GM19239 (cell line): ENCODE measurements around the gene TMEM19.

Source experiments
- DNase-seq: peaks from one replicate; pipeline ENCODE4 v3.0.0; 2011; ENCODE audit warnings: low spot score; ENCODE audit not compliant: insufficient read length
- FAIRE-seq: peaks from 2 replicates; lab custom pipeline; 2011; peaks lifted over from hg19 to GRCh38; lab: Jason Lieb, UNC

TMEM19 gene

GRCh38 chr12:71685914-71686657 is at the start of gene TMEM19:
Gene TMEM19 (plus strand): TSS chr12:71686082. CDS start chr12:71686681, 599 bp downstream.
- DNase-seq = peak; percentile 53

DNA sequence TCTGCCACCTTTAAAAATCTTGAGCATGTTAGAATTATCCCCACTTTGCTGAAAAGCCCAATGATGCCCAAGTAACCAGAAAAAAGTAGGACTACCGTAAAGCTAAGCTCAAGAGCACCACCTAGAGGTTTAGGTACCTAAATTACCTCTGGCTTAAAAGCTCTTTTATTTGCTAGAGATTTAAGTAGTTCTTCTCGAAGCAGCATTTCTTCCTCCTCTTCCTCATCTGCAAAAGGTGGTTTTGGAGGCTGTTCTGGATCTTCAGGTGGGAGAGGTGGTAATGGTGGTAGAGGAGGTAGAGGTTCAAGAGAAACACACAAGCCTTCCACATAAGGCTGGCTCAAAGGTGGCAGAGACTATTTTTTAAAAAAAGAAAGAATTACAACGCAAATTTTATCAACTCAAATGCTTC is 49.2 kb upstream of the TMEM19 start:
- peak; percentile 95 for FAIRE-seq
- DNase-seq = peak; percentile 8

More at GRCh38 chr12:71685914-71686657, at the start of gene TMEM19:
- peak; percentile 85 for FAIRE-seq

- DNase-seq = no peak
- no peak for FAIRE-seq
Observed at GRCh38 chr12:71638499-71638898, 47.4 kb upstream of the TMEM19 start.

- FAIRE-seq (no peak), DNase-seq (no peak)
Observed at GRCh38 chr12:71639341-71639760, 46.5 kb upstream of the TMEM19 start.

DNA sequence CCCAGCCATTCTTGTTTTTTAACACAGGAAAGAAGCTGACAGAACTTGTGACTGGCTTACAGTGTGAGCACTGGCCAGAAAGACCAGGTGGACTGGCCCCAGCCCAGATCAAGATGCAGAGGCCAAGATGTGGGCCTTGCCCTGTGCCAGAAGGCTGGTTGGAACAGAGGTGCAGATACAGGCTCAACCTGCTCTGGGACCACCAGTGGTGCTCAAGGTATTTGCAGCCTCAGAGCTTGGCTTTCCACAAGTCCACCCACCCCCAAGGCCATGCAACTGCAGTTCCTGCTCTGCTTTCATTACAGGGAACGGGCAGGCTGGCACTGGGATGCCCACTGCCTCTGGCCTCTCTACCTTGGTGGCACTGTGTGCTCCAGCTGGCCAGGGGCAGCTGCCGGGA is 45.6 kb upstream of the TMEM19 start:
- DNase-seq = no peak
- no peak for FAIRE-seq

DNA sequence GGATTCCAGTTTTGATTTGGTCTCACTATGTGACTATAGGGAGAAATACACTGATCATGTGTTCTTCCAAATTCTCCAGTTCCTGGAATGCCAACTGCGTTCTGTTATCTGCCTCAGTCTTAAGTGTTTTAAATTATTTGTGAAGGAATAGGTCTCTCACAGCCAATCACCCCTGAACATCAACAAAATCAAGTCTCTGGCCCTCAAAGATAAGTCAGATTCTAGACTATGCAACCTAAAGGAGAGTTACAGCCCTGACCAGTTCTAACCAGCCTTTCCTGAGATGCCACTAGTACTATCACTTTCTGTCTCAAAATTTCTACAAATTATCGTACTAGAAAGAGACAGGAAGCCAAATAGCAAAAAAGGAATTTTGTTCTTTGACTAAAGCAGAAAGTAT is 44.5 kb upstream of the TMEM19 start:
- FAIRE-seq (no peak), DNase-seq (no peak)

DNA sequence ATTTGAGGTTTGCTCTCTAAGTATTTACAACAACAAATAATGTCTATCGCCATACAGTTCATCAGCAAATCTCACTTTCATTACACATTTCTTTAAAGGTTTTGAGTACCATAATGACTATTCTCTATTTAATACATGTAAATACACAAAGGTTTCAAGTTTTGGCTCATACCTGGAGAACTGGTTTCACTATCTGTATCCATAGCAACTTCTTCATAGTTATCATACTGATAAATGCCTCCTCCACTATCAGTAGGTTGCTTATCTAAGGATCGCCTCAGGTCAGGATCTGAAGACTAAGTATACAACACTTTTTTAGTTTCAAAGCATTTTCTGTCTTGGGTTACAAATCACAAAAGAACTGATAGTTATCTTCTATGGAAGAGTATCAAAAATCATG is 43.6 kb upstream of the TMEM19 start:
- no peak for FAIRE-seq

DNA sequence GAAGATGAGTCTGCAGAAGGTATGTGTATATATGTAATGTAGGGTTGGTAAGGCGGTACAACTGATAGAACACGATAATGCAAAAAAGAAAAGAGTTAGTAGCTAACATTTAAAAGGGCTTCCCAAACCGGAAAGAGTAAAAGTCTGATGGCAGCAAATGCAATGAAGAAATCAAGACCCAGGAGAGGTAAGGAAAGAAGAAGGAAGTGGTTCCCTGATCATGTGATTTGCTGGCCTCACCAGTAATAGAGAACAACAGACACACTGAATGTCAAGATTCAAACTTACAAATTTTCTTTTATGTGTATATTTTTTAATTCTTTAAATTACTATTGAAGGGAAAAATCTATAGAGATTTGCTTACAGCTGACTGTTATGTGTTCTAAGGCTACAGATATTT is 40.6 kb upstream of the TMEM19 start:
- DNase-seq (no peak), FAIRE-seq (no peak)

More for the DNA sequence above, 43.6 kb upstream of the TMEM19 start:
- no peak for DNase-seq

- FAIRE-seq = no peak
- DNase-seq = no peak
Observed at GRCh38 chr12:71646512-71646911, 39.4 kb upstream of the TMEM19 start.

DNA sequence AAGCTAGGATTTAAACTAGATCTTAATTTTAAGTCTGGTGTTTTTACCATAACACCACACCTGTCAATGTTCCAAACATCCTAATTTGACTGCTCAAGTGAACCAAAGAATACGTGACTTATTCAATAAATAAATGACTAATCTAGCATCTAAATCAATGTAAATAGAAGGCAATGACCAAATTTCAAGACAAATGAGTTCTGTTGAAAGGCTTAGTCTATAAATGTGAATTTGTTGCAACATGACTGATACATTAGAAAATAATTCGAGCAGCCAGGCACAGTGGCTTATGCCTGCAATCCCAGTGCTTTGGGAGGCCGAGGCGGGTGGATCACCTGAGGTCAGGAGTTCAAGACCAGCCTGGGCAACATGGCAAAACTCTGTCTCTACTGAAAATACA is 37.3 kb upstream of the TMEM19 start:
- DNase-seq (no peak), FAIRE-seq (no peak)

- DNase-seq = no peak
- FAIRE-seq = no peak
Observed at GRCh38 chr12:71649401-71649800, 36.5 kb upstream of the TMEM19 start.

- FAIRE-seq (no peak), DNase-seq (no peak)
Observed at GRCh38 chr12:71652656-71653055, 33.2 kb upstream of the TMEM19 start.

- DNase-seq (no peak), FAIRE-seq (no peak)
Observed at GRCh38 chr12:71653137-71653536, 32.7 kb upstream of the TMEM19 start.

DNA sequence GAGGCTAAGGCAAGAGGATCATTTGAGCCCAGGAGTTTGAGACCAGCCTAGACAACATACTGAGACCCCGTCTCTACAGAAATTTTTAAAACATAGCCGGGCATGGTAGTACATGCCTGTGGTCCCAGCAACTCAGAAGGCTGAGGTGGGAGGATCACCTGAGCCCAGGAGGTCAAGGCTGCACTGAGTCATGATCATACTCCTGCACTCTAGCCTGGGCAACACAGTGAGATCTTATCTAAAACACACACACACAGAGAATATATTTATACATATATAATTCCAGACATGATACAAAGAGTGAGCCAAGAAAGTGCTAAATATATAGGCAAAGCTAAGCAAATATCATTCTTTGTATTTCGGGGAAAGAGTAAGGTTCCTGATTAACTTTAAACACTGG is 31.7 kb upstream of the TMEM19 start:
- DNase-seq (no peak), FAIRE-seq (no peak)

- DNase-seq = no peak
- no peak for FAIRE-seq
Observed at GRCh38 chr12:71655495-71655894, 30.4 kb upstream of the TMEM19 start.

- FAIRE-seq (peak; percentile 18), DNase-seq (no peak)
Observed at GRCh38 chr12:71655907-71656306, 30.0 kb upstream of the TMEM19 start.

DNA sequence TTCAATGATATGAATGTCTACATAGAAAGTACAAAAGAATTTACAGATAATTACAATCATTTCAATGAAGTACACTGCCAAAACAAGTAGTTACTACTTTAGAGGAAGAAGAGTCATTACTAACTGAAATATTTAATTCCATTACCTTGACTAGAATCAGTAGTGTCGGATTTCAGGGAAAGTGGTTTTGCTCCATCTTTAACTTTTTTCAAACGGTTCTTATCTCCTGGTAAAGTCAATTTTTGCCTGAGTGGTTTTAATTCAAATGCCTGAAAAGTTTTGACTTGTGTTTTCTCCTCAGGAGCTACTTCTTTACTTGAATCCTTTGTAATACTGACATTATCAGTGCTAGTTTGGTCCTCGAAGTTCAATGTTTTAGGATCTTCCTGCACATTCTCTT is 29.1 kb upstream of the TMEM19 start:
- FAIRE-seq = peak; percentile 64
- DNase-seq = no peak

- no peak for FAIRE-seq
- no peak for DNase-seq
Observed at GRCh38 chr12:71661977-71662530, 23.8 kb upstream of the TMEM19 start.

- FAIRE-seq (peak; percentile 18), DNase-seq (no peak)
Observed at GRCh38 chr12:71662849-71663560, 22.9 kb upstream of the TMEM19 start.

DNA sequence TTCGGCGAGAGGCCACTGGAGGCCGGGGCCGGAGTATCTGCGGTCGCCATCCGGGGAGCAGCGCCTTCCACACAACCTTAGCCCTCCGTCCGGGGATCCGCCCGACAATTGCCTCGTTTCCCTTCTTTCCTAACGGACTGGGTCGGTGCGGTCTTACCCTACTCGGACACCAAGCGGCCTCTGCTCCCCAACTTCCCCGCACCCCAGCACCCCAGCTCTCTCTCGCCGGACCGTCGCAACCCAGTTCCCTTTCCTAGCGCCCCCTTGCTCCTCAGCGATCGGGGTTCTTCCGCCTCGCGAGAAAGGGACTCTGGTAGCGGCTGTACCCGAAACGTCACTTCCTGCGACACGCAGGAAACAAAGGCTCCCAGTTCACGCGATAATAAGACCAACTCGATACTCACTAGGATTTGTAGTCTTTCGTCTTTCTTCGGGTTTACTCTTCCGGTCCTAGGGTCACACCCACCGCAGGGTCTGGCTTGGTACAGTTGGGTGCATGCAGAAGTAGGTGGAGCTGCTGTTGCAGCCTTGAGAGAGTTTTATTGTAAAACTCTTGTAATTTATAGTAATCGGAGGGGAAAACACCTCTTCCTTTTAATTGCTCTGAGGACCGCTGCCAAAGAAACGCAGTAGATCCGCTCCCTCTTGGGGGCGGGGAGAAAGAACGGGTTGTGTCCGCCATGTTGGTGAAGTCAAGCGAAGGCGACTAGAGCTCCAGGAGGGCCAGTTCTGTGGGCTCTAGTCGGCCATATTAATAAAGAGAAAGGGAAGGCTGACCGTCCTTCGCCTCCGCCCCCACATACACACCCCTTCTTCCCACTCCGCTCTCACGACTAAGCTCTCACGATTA is 22.1 kb upstream of the TMEM19 start, which contains the start of the genes THAP2 and ZFC3H1:
TSS of gene THAP2 (plus strand) at position 741 of the 850 bp plus-strand sequence. CDS start 209 bp downstream, outside the sequence.
TSS of gene ZFC3H1 (minus strand) at position 288 of the 850 bp plus-strand sequence. CDS start at position 50, 238 bp downstream.
- FAIRE-seq (peak; percentile 99), DNase-seq (peak; percentile 54)
